Measurements from ENCODE around the gene WDR87. TPM values are rescaled to one million over a fixed set of nuclear protein-coding genes. Genes with fewer than 3 reads are reported as not detected.
A peak's percentile ranks its signal among the peaks of the same experiment; 100 is the strongest.

WDR87 gene
- total RNA-seq, 1 donor from 2014 or later, result not detected

GRCh38 chr19:37903096-37903495, 3.3 kb downstream of the WDR87 start:
- Histone ChIP-seq H3K4me3 (no peak overlapping the region), H3K4me1 (peaks cover 10% of the 10 kb centered on the region), H3K36me3 (no peaks in the 10 kb centered on the region), H3K27me3 (no peaks in the 10 kb centered on the region), H3K9me3 (no peaks in the 10 kb centered on the region), H3K27ac (no peak overlapping the region)
- no peak for TF ChIP-seq CTCF (IDR thresholded peaks at IDR 0.05)
- DNase-seq (no peak), ATAC-seq (no peak)
- intact Hi-C loops (cut with DNase I), result no loop called here

GRCh38 chr19:37902668-37903067, 3.7 kb downstream of the WDR87 start:
- Histone ChIP-seq H3K27ac (no peak overlapping the region), H3K4me3 (no peak overlapping the region), H3K36me3 (no peaks in the 10 kb centered on the region), H3K4me1 (peaks cover 6% of the 10 kb centered on the region), H3K9me3 (no peaks in the 10 kb centered on the region), H3K27me3 (no peaks in the 10 kb centered on the region)
- DNase-seq, result peak; percentile 85
- peak; percentile 70 for ATAC-seq
- TF ChIP-seq CTCF (IDR thresholded peaks at IDR 0.05), result peak; percentile 85
- intact Hi-C loops (cut with DNase I), result no loop called here

- TF ChIP-seq CTCF (IDR thresholded peaks at IDR 0.05), result no peak
Measured at GRCh38 chr19:37899966-37900365, 6.4 kb downstream of the WDR87 start.

GRCh38 chr19:37899453-37899852, 6.9 kb downstream of the WDR87 start:
- intact Hi-C loops (cut with DNase I), result no loop called here
- H3K4me1 ChIP-seq, result no peaks in the 10 kb centered on the region
- no peak overlapping the region for H3K4me3 ChIP-seq
- no peak overlapping the region for H3K27ac ChIP-seq
- ATAC-seq (no peak), DNase-seq (no peak)
- H3K27me3 ChIP-seq, result no peaks in the 10 kb centered on the region
- TF ChIP-seq CTCF (IDR thresholded peaks at IDR 0.05), result no peak
- no peaks in the 10 kb centered on the region for H3K36me3 ChIP-seq
- H3K9me3 ChIP-seq, result no peaks in the 10 kb centered on the region

More at GRCh38 chr19:37899966-37900365, 6.4 kb downstream of the WDR87 start:
- ATAC-seq, result no peak
- Histone ChIP-seq H3K27me3 (no peaks in the 10 kb centered on the region), H3K36me3 (no peaks in the 10 kb centered on the region), H3K9me3 (no peaks in the 10 kb centered on the region), H3K4me1 (no peaks in the 10 kb centered on the region), H3K4me3 (no peak overlapping the region), H3K27ac (no peak overlapping the region)
- intact Hi-C loops (cut with DNase I), result no loop called here
- DNase-seq, result no peak

- Histone ChIP-seq H3K27ac (no peak overlapping the region), H3K9me3 (no peaks in the 10 kb centered on the region), H3K27me3 (peaks cover 3% of the 10 kb centered on the region), H3K4me1 (no peaks in the 10 kb centered on the region), H3K4me3 (no peak overlapping the region), H3K36me3 (no peaks in the 10 kb centered on the region)
- intact Hi-C loops (cut with DNase I), result no loop called here
- DNase-seq, result no peak
- ATAC-seq, result no peak
- TF ChIP-seq CTCF (IDR thresholded peaks at IDR 0.05), result no peak
Measured at GRCh38 chr19:37896180-37896579, 10.2 kb downstream of the WDR87 start.

Data from upper lobe of right lung (tissue), 1 donor.